ENCODE data around the gene NUCB1.

DNA sequence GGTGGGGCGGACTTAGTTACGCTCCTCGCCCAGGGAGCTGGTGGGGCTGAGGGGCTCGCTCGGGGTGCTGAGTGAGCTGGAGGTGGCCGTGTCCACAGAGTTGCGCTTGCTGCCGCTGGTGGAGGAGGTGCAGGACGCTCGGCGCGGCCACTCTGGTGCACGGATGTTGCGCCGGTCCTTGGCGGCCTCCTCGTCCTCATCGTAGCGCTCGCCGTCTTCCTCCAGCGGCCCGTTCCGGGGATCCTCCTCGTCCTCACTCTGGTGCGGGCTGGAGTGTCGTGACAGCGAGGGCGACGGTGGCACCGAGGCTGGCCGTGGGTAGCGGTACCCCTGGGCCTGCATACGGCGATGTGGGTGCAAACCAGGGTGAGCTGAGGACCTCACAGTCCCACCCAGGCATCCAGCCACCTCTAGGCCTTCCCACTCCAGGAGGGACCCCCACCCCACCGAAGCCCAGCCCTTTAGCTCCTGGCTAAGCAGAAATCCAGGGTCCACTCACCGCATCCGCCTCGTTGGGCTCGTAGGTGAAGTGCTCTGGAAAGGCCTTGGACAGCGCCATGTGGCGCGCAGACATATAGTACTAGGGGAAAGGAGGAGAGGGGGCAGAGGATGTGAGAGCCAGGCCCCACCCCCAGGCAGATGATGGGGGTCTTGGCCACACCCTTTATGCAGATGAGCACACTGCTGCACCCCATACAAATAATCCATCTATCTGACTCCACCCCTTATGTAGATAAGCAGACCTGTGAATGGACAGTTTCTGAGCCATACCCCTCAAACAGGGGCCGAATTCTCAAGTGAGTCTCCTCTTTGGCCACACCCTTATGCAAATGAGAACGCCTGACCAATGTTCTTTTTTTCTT lies 69.4 kb downstream of the NUCB1 start:
- TF ChIP-seq, protein P1, sequence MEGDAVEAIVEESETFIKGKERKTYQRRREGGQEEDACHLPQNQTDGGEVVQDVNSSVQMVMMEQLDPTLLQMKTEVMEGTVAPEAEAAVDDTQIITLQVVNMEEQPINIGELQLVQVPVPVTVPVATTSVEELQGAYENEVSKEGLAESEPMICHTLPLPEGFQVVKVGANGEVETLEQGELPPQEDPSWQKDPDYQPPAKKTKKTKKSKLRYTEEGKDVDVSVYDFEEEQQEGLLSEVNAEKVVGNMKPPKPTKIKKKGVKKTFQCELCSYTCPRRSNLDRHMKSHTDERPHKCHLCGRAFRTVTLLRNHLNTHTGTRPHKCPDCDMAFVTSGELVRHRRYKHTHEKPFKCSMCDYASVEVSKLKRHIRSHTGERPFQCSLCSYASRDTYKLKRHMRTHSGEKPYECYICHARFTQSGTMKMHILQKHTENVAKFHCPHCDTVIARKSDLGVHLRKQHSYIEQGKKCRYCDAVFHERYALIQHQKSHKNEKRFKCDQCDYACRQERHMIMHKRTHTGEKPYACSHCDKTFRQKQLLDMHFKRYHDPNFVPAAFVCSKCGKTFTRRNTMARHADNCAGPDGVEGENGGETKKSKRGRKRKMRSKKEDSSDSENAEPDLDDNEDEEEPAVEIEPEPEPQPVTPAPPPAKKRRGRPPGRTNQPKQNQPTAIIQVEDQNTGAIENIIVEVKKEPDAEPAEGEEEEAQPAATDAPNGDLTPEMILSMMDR (IDR thresholded peaks at IDR 0.05; ENCODE audit: insufficient read depth, low read length, poor library complexity, severe bottlenecking): no peak
- no peak for TF ChIP-seq EZH2phosphoT487 (conservative IDR thresholded peaks at IDR 0.05; ENCODE audit: low read length)
